BJ (cell line): Measurements from ENCODE around the gene RHOBTB3. TPM values are rescaled to one million over a fixed set of nuclear protein-coding genes. Genes with fewer than 3 reads are reported as not detected.

Experiments
- CTCF ChIA-PET: fragments of 350-600 bp; formaldehyde crosslinking; extraction: SDS; loops from one replicate; lab custom pipeline; 2021; ENCODE audit warnings: antibody characterized with exemption, inconsistent platforms; lab: Yijun Ruan, JAX
- POLR2A ChIA-PET: fragments of 300-600 bp; sonication (Branson Sonifier 250); formaldehyde crosslinking; extraction: SDS; loops from one replicate; lab custom pipeline; 2021; ENCODE audit warnings: antibody characterized with exemption; lab: Charles Lee
- DNase-seq: peaks from one replicate; pipeline ENCODE4 v3.0.0-alpha.2; 2011; ENCODE audit warnings: low read depth
- H3K27me3 ChIP-seq: 2 replicates; pipeline ENCODE4 v1.6.0; 2011; ENCODE audit warnings: low read length; ENCODE audit not compliant: control insufficient read depth, insufficient read depth
- H3K36me3 ChIP-seq: 2 replicates; pipeline ENCODE4 v1.5.1; 2011; ENCODE audit warnings: low read length; ENCODE audit not compliant: control insufficient read depth, insufficient read depth
- H3K4me3 ChIP-seq: 2 replicates; pipeline ENCODE4 v1.5.1; 2011; ENCODE audit warnings: low read depth, mild to moderate bottlenecking, control low read depth, low read length
- CTCF ChIP-seq: IDR thresholded peaks from 2 replicates; pipeline ENCODE4 v1.5.1; 2011; ENCODE audit warnings: low read depth, mild to moderate bottlenecking, control low read depth, inconsistent platforms, low read length, moderate library complexity; ENCODE audit not compliant: insufficient read depth
- polyA plus RNA-seq: library from polyadenylated mRNA; depleted of rRNA; stranded (reverse); fragments of >200 nt; gene quantifications from 2 replicates; pipeline ENCODE4 v1.2.3, GENCODE V29; 2011

Gene RHOBTB3
- polyA plus RNA-seq, 1 experiment, result 320 TPM

GRCh38 chr5:95823218-95823737 lies 92.1 kb downstream of the RHOBTB3 start:
- ChIA-PET CTCF (interaction anchor here (0.6 to 3.2 kb wide), 10 partner anchors 11 to 985 kb away, joined by 3 to 18 read pairs (median 3); partner anchors contain the start of gene ERAP1), POLR2A (interaction anchor here (0.6 to 1.5 kb wide), 11 partner anchors 11 to 420 kb away, joined by 3 to 6 read pairs (median 3); no protein-coding TSS in a partner anchor)
- DNase-seq, result no peak
- Histone ChIP-seq H3K27me3 (no peaks in the 10 kb centered on the region), H3K4me3 (peak overlapping the region; percentile 62), H3K36me3 (no peaks in the 10 kb centered on the region)
- no peak; the same call in 1 of the 2 replicates for TF ChIP-seq CTCF

GRCh38 chr5:95823738-95824609 lies 92.8 kb downstream of the RHOBTB3 start:
- TF ChIP-seq CTCF, result peak; percentile 35; the same call in 1 of the 2 replicates
- no peaks in the 10 kb centered on the region for H3K36me3 ChIP-seq
- no peaks in the 10 kb centered on the region for H3K27me3 ChIP-seq
- ChIA-PET CTCF (interaction anchor here (0.6 to 3.2 kb wide), 7 partner anchors 11 to 241 kb away, joined by 3 to 18 read pairs (median 4); no protein-coding TSS in a partner anchor), POLR2A (interaction anchor here (0.7 to 1.5 kb wide), 4 partner anchors 11 to 37 kb away, joined by 3 to 6 read pairs (median 3); no protein-coding TSS in a partner anchor)
- DNase-seq, result peak; percentile 89
- no peak overlapping the region for H3K4me3 ChIP-seq

- Histone ChIP-seq H3K27me3 (no peaks in the 10 kb centered on the region), H3K36me3 (no peaks in the 10 kb centered on the region), H3K4me3 (no peak overlapping the region)
- TF ChIP-seq CTCF, result no peak
- POLR2A ChIA-PET, result interaction anchor here (0.6 kb wide), 1 partner anchor 10 kb away, joined by 7 read pairs; no protein-coding TSS in a partner anchor
- CTCF ChIA-PET, result interaction anchor here (1.1 kb wide), 1 partner anchor 22 kb away, joined by 3 read pairs; no protein-coding TSS in a partner anchor
- DNase-seq, result no peak
These were observed 93.6 kb downstream of the RHOBTB3 start for GRCh38 chr5:95824747-95825146.

- Histone ChIP-seq H3K4me3 (no peak overlapping the region), H3K27me3 (no peaks in the 10 kb centered on the region), H3K36me3 (no peaks in the 10 kb centered on the region)
- DNase-seq, result no peak
- TF ChIP-seq CTCF, result no peak
- ChIA-PET CTCF (interaction anchor here (1.1 kb wide), 1 partner anchor 21 kb away, joined by 3 read pairs; no protein-coding TSS in a partner anchor), POLR2A (no interaction called here)
These were observed 94.4 kb downstream of the RHOBTB3 start for GRCh38 chr5:95825495-95825894.
